Measurements from ENCODE around the gene FAM89B.

FAM89B gene

DNA sequence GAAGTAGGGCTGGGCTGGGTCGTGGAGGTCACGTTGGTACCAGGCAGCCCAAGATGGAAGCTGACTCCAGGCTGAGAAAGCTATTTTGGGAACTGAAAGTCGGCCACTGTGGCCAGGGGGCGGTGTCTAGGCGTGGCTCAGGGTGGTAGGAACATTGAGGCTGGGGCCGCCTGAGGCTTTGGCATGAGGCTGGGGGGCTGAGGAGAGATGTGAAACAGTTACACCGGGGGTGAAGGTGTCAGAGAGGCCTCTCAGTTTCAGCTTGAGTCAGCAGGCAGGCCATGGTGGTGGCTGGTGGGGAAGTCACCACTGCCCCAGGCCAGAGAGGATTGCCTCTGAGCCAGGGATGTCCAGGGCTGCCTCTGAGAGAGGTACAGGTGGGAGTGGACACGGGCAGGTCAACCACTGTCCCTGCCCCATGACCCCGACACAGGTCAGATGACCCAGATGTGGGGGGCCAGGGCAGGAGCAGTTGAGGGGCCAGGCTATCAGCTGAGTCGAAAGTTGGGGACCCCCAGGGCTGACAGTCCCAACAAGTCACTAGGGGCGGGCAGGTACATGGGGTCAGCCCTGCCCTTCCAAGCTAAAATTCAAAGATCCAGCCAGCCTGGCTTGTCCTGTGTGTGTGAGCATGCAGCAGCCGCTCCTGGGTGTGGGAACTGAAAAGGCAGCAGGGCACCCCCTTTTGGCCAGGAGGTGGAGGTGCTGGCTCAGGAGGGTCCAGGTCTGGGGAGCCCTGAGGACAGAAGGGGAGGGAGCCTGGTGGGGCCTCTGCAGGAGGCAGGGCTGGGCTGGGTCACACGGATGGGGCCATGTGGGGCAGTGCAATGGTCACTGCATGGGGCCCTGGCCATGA, 16.1 kb downstream of the FAM89B start:
- peak in 3 of 4 experiments; percentile 46 to 72 (median 60) for DNase-seq (ENCODE audit: low read depth in 4 of 4, low spot score in 1 of 4)

DNA sequence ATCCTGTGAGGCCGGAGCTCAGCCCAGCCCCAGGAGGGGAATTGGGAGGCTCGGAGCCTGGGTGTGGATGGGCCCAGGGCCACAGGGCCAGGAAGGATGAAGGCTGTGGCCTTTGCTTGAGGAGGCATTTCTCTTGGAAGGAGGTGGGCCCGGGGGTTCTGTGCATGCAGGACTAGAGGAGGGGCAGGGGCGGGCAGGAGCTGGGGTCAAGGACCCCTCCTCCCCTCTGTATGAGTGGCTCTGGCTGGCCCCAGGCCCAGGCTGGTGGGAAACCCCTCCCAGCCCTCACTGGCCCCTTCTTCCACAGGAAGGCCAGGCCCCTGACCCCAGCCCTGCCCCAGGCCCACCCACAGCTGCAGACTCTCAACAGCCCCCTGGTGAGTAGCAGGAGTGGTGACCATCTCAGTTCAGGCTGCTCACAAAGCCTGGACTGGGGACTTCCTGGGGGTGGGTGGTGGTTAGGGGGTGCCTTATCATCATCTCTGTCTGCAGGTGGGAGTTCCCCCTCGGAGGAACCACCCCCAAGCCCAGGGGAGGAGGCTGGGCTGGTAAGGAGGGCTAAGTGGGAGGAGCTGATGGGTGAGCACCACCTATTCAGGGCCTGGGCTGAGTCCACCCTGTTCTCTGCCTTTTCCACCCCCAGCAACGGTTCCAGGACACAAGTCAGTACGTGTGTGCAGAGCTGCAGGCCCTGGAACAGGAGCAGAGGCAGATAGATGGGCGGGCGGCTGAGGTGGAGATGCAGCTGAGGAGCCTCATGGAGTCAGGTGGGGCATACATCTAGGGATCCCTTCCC, 17.3 kb downstream of the FAM89B start:
- no peak for DNase-seq (ENCODE audit: low read depth in 4 of 4, low spot score in 1 of 4)

DNA sequence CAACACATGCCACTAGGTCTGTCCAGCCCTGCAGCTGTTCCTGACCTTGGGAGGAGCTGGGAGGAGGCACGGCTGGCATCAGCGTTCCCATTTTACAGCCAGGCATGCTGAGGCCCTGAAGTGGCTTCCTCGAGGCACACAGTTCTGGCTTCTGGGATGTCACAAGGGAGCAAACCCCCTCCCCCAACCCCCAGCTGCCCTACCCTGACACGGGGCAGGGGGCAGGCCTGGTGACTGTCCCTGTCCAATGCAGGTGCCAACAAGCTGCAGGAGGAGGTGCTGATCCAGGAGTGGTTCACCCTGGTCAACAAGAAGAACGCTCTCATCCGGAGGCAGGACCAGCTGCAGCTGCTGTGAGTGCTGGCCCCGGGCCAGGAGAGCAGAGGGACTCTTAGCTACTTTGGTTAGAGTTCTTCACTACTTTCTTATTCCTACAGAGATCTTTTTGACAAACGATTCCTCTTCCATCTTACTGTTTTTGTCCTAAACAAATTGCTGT, 18.0 kb downstream of the FAM89B start:
- no peak for DNase-seq (ENCODE audit: low read depth in 4 of 4, low spot score in 1 of 4)

DNA sequence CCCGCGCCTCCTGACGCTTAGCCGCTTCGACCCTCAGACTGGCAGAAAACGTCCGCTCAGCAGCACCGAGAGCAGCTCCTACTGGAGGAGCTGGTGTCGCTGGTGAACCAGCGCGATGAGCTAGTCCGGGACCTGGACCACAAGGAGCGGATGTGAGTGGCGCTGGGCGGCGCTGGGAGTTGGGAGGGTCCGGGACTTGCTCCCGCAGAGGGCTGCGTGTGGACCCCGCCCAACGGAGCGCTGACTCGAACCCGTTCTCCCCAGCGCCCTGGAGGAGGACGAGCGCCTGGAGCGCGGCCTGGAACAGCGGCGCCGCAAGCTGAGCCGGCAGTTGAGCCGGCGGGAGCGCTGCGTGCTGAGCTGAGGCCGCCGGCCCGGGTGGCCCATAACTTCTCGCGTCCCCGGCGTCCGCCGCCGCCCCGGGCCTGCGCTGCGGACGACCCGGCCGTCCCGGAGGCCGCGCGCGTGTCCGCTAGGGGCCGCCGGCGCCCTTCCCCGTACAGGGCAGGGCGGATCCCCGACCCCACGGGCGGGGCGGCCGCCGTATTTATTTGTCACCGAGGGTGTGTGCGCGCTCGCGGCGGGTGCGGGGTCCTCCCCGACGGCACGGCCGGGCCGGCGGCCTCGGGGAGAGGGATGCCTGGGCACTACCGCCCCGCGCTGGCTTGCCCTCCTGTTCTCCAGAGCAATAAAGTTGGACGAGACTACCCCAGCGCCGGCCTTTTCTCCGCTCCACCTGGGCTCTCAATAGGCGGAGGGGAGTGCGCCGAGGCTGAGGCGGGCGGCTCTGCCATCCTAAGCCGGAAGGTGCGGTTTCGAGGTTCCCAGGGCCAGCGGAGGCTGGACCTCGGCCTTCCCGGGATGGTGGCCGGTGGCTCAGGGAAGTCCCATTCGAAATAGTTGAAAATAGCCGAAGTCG, 19.9 kb downstream of the FAM89B start:
- DNase-seq (ENCODE audit: low read depth in 4 of 4, low spot score in 1 of 4), result no peak

DNA sequence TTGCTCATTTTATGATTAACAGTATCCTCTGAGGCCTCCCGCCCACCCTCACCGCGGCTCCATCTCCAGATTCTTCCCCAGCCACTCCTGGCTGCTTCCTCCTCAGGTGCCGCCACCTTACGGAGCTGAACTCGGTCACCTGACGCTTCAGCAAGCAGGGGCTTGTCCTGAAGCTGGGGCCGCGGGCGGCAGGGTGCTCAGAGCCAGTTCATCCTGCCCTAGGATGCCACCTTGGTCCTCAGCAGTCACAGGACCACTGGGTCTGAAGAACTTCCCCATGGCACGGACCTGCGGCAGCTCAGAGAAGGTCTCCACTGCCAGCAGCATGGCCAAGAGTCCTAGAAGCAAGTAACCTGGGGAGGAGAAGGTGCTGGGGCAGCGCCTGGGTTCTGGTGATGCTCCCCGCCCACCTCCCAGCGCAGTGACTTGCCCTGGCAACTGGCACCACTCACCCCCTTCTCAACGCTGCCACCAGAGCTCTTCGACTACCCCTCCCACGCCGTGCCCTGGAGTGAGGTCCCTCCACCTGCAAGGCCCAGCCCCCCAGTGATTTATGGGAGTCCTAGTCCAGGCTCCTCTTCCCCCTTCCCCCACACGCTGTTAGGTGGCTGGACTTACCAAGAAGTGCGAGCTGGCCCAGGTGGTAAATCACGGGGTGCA, 20.6 kb downstream of the FAM89B start:
- no peak for DNase-seq (ENCODE audit: low read depth in 4 of 4, low spot score in 1 of 4)

DNA sequence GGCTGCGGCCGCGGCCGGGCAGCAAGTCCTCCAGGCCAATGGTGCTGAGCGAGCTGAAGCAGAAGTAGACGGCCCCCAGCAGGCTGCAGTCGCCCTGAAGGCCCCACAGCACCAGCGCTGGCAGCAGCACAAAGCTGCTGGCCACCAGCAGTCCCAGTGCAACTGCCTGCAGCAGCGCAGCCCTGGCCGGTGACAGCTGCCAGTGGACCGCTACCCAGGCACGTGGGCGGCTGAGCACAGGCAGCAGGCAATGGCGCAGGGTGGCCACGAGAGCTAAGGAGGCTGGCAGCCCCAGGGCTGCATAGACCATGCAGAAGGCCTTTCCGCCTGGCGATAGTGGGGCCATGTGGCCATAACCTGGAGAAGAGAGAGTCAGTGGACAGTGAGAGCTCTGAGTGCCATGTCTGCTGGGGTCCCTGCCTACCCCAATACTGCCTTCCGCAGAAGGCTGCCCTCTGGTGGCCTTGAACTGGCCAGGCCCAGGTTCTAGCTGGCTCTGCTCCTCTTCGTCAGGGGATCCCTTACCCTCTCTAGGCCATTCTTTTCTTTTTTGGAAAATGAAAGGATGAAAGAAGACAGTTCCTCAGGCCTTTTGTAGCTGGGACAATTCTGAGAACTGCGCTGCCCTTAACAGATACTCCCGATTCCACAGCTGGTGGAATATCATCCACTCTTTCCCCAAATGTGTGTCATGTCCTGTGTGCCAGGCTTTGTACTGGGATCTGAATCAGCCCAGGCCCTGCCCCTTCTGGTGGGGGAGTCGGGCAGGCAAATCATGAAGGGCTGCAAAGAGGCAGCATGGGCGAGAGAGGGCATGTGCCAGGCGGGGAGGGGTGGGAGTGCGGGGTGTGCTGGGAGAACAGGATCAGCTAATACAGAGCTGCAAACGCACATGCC, 21.4 kb downstream of the FAM89B start:
- DNase-seq (ENCODE audit: low read depth in 4 of 4, low spot score in 1 of 4), result no peak

DNA sequence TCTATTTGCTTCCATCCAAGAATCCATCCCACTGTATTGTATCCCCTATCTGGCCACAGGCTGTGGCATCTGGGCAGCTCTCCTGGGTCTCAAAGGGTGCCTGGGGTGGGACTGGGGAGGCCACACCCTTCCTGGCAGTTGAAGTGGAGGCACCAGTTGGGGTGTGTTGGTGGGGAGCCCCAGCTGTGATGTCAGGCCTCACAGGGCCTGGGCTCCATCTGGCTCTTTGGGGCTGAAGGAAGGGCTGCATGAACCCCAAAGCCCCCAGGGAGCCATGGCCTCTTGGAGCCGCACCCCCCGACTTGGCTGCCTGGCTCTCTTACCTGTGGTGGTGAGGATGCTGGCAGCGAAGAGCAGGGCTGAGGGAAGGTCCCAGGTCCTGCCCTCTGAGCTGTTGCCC, 22.8 kb downstream of the FAM89B start:
- no peak for DNase-seq (ENCODE audit: low read depth in 4 of 4, low spot score in 1 of 4)

DNA sequence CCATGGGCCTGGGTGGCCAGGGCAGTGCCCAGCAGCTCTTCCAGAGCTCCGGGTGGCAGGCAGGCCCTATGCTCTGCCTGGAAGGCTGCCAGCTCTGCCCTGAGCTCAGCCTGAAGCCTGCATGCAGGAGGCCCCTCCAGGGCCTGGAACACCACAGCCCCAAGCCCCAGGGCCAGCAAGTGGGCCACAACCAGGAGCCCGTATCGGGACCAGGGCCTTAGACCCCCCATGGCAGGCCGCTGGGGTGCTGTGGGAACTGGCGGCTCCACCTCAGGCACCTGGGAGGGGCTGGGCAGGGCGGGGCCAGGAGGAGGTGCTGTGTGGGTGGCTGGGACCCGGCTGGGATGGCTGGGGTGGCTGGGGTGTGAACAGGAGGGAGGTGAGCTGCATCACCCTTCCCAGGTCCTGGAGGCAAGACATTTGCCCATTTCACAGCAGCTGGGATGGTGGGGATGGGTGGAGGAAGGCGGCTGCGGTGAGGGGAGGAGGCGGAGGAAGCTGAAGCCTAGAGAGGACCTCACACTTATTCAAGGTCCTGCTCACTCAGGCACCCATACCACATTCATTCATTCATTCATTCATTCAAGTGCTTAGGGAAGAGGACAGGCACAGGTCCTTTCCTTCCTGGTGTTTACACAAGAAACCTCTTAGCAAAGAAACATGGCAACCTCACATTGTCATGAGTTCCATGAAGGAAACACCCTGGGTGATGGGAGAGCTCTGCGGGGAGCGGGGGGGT, 23.4 kb downstream of the FAM89B start, which contains the start of gene KCNK7:
Gene KCNK7, minus strand, starts transcription at position 258 of the 739 bp plus-strand sequence. Its CDS starts 28 bp downstream, at position 230.
- no peak for DNase-seq (ENCODE audit: low read depth in 4 of 4, low spot score in 1 of 4)

DNA sequence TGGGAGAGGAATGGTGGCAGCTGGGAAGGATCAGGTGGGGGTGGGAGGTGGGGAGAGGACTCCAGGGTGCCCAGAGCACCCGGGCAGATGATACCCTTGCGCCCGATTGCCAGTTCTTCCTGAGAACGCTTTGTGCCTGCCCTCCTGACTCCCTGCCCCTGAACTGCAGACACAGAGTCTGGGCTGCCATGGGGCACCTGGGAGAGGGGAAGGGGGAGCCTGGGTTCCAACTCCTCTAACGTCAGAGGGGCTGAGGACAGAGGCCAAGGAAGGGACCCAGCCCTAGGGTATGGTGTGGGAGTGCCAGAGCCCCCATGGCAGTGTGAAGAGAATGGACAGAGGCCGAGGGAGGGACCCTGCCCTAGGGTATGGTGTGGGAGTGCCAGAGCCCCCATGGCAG, 24.2 kb downstream of the FAM89B start:
- DNase-seq (ENCODE audit: low read depth in 4 of 4, low spot score in 1 of 4), result no peak

DNA sequence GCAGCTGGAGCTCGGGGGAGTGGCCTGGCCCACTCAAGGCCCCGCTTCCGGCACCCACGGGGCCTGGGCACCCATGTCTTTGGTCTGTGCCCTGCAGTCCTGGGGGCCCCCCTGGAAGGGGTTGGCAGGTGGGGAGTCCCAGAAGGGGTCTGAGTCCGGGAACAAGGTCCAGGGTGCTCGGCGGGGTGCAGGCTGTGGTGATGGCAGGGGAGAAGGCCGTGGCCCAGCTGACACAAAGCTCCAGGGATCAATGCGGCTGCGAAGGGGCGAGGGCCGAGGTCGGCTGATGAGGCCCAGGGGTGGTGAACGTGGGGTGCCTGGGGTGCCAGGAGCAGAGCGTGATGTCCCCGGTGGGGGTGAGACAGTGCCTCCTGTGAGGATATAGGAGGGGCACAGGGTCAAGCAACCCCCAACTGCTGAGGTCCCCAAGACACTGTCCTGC, 25.9 kb downstream of the FAM89B start:
- DNase-seq (ENCODE audit: low read depth in 4 of 4, low spot score in 1 of 4), result no peak

DNA sequence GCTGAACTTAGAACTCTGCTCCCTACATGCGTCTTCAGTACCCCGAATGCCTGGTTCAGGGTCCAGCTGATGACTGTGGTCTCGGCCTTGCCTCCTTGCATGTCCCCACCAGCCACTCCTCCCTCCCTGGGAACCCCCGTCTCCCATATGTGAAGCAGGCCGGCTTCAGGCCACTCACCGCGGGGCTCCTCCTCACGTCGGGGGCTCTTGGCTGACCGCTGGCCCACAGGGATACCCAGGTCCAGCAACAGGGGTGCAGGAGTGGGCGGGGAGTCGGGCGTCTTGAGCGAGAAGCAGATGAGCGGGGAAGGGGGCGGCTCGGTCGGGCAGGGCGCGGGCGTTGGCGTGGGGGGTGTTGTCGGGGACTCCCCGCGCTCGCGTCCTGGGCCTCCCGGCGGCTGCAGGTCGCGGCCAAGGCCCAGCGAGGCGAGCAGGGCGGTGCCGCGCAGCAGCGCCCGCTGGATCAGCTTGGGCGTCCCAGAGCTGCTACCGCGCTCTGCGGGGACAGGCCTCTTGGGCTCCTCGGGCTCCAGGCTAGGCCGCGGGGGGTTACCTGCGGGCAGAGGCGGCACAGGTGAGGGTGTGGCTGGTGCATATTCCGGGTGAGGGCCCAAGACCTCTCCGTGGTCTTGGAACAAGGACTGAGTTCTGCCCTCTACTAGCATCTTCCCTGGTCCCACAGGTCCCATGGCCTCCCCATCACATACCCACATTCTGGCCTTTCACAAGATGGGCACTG, 27.0 kb downstream of the FAM89B start:
- DNase-seq (ENCODE audit: low read depth in 4 of 4, low spot score in 1 of 4), result no peak

DNA sequence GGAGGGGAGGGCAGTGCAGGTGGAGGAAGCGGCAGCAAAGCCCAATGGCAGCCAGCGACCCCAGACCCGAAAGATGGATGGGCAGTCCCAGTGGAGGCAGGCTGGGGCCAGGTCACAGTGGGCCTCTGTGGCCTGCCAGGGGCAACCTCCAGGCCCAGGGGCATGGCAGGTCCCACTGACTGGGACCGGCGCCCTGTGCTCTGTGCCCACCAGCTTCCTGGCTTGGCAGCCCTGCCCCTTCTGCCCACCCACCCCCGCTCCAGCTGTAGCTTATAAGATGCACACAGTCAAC, 27.6 kb downstream of the FAM89B start:
- DNase-seq (ENCODE audit: low read depth in 4 of 4, low spot score in 1 of 4), result no peak

DNA sequence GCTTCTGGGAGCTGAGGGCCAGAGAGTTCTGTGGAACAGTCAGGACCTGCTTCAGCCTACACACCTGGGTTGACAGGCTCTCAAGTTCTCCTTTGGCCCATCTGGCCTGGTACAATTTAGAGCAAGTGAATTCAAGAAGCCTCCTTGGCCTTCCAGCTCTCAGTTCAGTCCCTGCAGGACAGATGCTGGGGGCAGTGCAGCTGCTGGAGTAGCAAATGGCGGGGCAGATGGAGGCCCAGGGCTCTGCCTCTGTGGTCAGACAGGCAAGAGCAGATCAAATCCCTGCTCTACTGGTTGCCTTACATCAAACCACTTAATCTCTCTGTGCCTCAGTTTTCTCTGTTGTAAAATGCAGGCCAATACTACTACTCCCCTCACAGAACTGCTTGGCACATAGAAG, 31.9 kb downstream of the FAM89B start:
- no peak for DNase-seq (ENCODE audit: low read depth in 4 of 4, low spot score in 1 of 4)

DNA sequence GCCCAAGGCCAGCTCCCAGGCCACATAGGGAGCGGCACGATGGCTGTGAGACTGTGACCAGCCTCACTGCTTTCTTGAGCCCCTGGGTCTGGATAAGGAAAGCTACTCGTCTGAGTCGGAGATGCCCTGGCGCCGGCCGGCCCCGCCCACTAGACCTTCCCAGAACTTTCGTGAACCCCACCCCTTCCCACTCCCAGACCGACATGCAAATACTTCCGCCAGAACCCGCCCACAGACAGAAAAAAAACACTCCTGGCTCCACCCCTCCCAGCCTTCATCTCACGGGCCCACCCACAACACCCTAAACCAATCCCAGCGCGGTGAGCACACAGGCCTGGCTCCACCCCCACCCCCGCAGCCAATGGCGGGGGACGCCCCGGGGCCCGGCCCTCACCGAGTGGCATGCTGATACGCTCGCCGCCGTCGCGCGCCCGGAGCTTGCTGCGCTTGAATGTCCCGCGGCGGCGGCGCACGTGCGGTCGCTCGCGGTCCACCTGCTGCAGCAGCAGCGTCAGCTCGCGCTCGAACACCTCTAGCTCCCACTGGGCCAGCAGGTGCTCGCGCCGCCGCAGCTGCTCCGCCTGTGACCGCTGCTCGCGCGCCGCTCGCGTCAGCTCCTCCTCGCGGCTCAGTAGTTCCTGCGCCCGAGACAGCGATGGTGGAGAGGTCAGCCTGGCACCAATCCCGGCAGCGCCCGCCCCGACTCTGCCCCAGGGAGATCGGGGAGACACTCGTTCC, 34.7 kb downstream of the FAM89B start:
- DNase-seq (ENCODE audit: low read depth in 4 of 4, low spot score in 1 of 4), result no peak

DNA sequence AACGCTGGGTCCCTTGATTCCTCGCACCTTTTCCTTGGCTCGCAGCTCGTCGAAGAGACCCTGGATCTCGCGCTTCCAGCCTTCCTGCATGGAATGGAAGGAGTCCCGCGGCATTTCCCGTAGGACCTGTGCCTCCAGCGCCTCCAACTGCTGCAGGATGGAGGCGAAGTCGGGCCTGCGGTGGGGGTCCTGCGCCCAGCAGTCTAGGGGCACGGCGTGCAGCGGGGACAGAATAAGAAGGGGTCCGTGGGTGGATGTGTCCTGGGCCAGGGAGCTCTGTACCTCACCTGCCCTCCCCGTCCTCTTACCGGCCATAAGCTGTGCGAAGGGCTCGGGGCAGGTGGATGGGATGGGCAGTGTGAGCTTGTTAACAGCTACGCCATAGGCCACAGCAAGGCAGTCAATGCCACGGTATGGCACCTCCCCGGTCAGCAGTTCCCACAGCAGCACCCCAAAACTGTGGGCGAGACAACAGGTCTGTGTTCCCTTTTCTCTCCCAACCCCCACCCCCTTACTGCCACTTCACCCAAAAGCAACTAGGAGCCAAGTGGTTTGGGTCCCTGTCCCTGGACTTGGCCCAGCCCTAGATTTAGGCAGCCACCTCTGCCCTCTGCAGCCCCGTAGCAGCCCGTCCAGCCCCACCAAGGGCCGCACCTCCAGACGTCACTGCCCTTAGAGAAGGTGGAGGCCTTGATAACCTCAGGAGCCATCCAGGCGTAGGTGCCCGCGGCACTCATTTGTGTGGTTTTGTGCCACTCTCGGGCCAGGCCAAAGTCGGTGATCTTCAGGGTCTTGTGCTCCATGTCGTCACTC, 35.5 kb downstream of the FAM89B start:
- no peak for DNase-seq (ENCODE audit: low read depth in 4 of 4, low spot score in 1 of 4)

DNA sequence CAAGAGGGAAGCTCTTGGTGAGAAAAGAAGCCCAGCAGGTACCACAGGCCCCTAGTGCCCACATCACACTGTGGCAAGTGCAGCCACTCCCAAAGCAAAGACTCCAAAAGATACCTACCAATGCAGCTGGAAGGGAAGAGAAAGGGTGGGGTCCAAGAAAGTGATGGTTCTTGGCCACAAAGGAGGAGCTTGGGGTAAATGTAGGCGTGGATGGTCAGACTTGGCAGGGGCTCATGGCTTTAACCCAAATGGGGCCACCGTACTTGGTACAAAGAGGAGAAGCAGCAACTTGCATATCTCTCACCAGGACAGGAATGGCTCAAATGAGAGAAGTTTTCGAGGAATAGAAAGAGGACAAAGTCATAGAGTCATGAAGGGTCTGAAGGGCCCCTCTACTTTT, 36.9 kb downstream of the FAM89B start:
- no peak for DNase-seq (ENCODE audit: low read depth in 4 of 4, low spot score in 1 of 4)

DNA sequence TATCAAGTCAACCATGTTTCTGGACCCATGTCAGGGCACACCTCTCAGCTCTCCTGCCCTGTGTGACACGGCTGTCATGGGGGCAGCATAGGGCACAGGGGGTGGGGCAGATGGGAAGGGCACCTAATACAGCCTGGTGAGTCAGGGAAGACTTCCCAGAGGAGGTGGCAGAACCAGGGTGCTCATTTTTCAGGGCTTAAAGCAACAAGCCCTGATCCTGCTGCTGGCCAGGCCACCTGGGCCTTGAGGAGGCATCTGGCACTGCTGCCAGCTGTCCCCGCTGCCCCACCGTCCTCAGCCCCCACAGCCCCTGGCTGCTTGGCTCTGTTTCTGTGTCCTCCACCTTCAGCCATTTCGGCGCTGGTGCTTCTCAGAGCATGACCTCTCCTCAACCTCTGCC, 37.3 kb downstream of the FAM89B start:
- no peak for DNase-seq (ENCODE audit: low read depth in 4 of 4, low spot score in 1 of 4)
